Measurements from ENCODE around the gene SOS2. TPM values are rescaled to one million over a fixed set of nuclear protein-coding genes. Genes with fewer than 3 reads are reported as not detected.

Gene SOS2
- total RNA-seq, 2 donors from 2014 or later, result 20.5 to 26.4 TPM

- no peaks in the 10 kb centered on the region for H3K27me3 ChIP-seq
- DNase-seq (no peak), ATAC-seq (no peak)
- H3K9me3 ChIP-seq, result no peaks in the 10 kb centered on the region
- H3K27ac ChIP-seq, result no peak overlapping the region
- H3K36me3 ChIP-seq (replicated peaks in 1 of 2; ENCODE audit: insufficient read depth in 1 of 2, low read depth in 2 of 2), result peaks cover 0 to 8% of the 10 kb centered on the region in 2 donors
- intact Hi-C loops (cut with DNase I), result loop anchor here (10.0 kb wide), 1 partner anchor 136 kb away; no protein-coding TSS in a partner anchor
- TF ChIP-seq CTCF (IDR thresholded peaks at IDR 0.05) (no peak), POLR2A (IDR thresholded peaks at IDR 0.05) (no peak)
- no peaks in the 10 kb centered on the region for H3K4me1 ChIP-seq
- 83 to 88% methylated on average over 4 of the region's 4 CpGs for WGBS, 2 donors
- H3K4me3 ChIP-seq, result no peak overlapping the region
Measured at GRCh38 chr14:50148799-50149198, 82.6 kb downstream of the SOS2 start.

DNA sequence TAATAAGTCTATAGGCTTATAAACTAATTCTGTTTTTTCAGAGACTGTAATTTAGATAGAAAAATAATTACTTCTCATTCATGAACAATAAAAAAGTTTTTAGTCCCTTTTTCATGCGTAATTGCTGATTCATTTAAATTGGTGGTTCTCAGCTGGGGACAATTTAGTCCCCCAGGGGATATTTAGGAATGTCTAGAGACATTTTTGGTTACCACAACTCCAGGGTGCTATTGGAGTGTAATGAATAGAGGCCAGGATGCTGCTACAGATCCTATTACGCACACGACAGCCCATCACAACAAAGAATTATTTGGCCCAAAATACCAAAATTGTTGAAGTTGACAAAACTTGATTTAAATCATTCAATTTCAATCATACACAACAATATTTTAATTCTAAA lies 92.2 kb downstream of the SOS2 start:
- Histone ChIP-seq H3K4me1 (no peaks in the 10 kb centered on the region), H3K4me3 (no peak overlapping the region), H3K27me3 (no peaks in the 10 kb centered on the region), H3K27ac (no peak overlapping the region), H3K9me3 (no peaks in the 10 kb centered on the region), H3K36me3 (replicated peaks in 1 of 2; ENCODE audit: insufficient read depth in 1 of 2, low read depth in 2 of 2) (peaks cover 0 to 3% of the 10 kb centered on the region in 2 donors)
- ATAC-seq, result no peak
- intact Hi-C loops (cut with DNase I), result no loop called here
- no peak for TF ChIP-seq CTCF (IDR thresholded peaks at IDR 0.05)
- no peak for DNase-seq
- WGBS, 2 donors, result 96 to 99% methylated on average over 3 of the region's 3 CpGs

DNA sequence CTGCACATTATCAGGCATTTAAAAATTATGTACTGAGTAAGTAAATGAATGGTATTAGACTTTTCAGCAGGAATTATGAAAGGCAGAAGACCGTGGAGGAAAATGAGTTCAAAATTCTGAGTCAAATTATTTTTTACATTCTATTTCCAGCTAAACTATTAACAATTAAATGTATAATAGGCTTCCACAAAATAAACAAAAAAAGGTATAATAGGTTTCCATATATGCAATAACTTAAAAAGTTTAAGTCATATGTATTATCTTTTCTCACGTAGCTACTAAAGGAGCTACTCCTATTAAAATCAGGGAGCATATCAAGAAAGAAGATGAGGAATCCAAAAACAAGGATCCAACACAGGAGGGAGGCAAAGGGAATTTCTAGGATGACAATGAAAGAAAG lies 103.6 kb downstream of the SOS2 start:
- intact Hi-C loops (cut with DNase I), result no loop called here
- H3K4me3 ChIP-seq, result no peak overlapping the region
- TF ChIP-seq CTCF (IDR thresholded peaks at IDR 0.05), result no peak
- TF ChIP-seq POLR2A (IDR thresholded peaks at IDR 0.05), result no peak
- peaks cover 0 to 17% of the 10 kb centered on the region in 2 donors for H3K36me3 ChIP-seq (replicated peaks in 1 of 2; ENCODE audit: insufficient read depth in 1 of 2, low read depth in 2 of 2)
- no peaks in the 10 kb centered on the region for H3K9me3 ChIP-seq
- no peak for ATAC-seq
- DNase-seq, result no peak
- no peaks in the 10 kb centered on the region for H3K27me3 ChIP-seq
- no peak overlapping the region for H3K27ac ChIP-seq
- 94 to 97% methylated on average over 2 of the region's 2 CpGs for WGBS, 2 donors
- no peaks in the 10 kb centered on the region for H3K4me1 ChIP-seq

DNA sequence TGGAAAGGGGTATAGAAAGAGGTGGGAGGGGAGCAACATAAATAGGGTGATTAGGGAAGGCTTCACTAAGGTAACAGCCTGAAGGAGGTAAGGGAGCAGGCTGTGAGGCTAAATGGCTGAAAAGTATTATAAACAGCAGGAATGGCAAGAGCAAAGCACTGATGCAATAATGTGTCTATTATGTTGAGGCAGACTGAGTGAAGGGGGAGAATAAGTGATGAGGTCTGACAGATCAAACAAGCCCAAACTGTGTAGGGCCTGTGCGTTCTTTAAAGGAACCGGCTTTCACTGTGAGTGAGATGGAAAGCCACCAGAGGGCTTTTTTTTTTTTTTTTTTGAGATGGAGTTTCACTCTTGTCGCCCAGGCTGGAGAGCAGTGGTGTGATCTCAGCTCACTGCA lies 108.3 kb downstream of the SOS2 start:
- no peaks in the 10 kb centered on the region for H3K9me3 ChIP-seq
- peaks cover 0 to 4% of the 10 kb centered on the region in 2 donors for H3K36me3 ChIP-seq (replicated peaks in 1 of 2; ENCODE audit: insufficient read depth in 1 of 2, low read depth in 2 of 2)
- no peaks in the 10 kb centered on the region for H3K27me3 ChIP-seq
- intact Hi-C loops (cut with DNase I), result no loop called here
- H3K4me3 ChIP-seq, result no peak overlapping the region
- no peak for DNase-seq
- TF ChIP-seq POLR2A (IDR thresholded peaks at IDR 0.05) (no peak), CTCF (IDR thresholded peaks at IDR 0.05) (no peak)
- no peak for ATAC-seq
- H3K4me1 ChIP-seq, result no peaks in the 10 kb centered on the region
- 89 to 92% methylated on average over 3 of the region's 3 CpGs for WGBS, 2 donors
- no peak overlapping the region for H3K27ac ChIP-seq

- Histone ChIP-seq H3K27me3 (no peaks in the 10 kb centered on the region), H3K9me3 (no peaks in the 10 kb centered on the region), H3K4me3 (no peak overlapping the region), H3K36me3 (replicated peaks in 1 of 2; ENCODE audit: insufficient read depth in 1 of 2, low read depth in 2 of 2) (peaks cover 0 to 4% of the 10 kb centered on the region in 2 donors), H3K4me1 (peaks cover 7% of the 10 kb centered on the region), H3K27ac (no peak overlapping the region)
- intact Hi-C loops (cut with DNase I), result no loop called here
- no peak for TF ChIP-seq CTCF (IDR thresholded peaks at IDR 0.05)
- TF ChIP-seq POLR2A (IDR thresholded peaks at IDR 0.05), result no peak
- DNase-seq, result no peak
- ATAC-seq, result no peak
- 85 to 92% methylated on average over 6 of the region's 6 CpGs for WGBS, 2 donors
Measured at GRCh38 chr14:50122291-50122690, 109.1 kb downstream of the SOS2 start.
